HG03159 (cell line): ENCODE data around the gene ALB.
A peak's percentile ranks its signal among the peaks of the same experiment; 100 is the strongest.

Experiments
- ATAC-seq: cut with Tn5 transposase; IDR thresholded peaks from one replicate; pipeline ENCODE4 v1.9.1; 2021; ENCODE audit warnings: mild to moderate bottlenecking, moderate library complexity; ENCODE audit not compliant: unreplicated experiment

Gene ALB

DNA sequence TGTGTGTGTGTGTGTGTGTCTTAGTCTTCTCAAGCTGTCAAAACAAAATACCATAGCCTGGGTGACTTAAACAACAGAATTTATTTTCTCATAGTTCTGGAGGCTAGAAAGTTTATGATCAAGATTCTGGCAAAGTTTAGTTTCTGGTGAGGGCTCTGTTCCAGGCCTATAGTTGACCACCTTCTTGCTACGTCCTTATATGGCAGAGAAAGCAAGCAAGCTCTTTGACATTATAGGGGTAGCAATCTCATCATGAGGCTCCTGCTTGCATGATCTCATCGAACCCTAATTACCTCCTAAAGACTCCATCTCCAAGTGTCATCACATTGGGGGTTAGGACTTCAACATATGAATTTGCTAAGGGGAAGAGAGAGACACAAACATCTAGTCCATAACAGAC lies 25.0 kb downstream of the ALB start:
- ATAC-seq: no peak

DNA sequence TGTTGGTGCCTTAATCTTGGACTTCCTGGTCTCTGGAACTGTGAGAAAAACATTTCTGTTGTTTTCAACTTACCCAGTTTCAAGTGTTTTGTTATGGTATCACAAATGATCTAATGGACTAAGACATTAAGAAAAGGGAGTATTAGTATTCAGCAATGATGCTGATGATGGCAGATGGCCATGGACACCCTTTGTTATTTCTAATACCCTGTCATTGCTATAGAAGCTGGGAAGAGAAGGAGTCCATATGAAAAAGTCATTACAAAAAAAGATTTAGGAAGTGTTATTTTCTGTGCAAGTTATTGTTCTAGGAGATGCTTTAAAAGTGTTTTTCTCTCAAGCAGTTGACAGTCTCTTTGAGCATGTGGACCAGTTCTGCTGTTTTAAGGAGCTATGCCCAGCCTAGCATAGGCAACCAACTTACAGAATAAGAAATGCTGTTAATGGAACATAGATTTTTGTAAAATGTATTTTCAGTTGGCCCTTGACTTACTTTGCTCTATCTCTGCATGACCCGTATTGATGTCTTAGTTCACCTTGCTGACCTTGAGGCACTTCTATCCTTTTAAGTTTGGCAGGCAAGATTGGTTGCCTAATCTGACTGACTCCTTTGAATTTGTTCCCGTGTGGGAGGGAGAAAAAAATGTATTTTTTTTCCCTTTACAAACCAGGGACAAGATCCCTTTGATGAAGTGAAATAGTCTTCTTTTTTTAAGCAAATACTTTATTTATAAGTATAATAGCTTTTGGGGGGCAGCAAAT lies 25.9 kb downstream of the ALB start:
- no peak for ATAC-seq

DNA sequence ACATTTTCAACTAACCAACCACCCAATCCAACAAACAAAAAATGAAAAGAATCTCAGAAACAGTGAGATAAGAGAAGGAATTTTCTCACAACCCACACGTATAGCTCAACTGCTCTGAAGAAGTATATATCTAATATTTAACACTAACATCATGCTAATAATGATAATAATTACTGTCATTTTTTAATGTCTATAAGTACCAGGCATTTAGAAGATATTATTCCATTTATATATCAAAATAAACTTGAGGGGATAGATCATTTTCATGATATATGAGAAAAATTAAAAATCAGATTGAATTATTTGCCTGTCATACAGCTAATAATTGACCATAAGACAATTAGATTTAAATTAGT lies 27.7 kb downstream of the ALB start:
- no peak for ATAC-seq

DNA sequence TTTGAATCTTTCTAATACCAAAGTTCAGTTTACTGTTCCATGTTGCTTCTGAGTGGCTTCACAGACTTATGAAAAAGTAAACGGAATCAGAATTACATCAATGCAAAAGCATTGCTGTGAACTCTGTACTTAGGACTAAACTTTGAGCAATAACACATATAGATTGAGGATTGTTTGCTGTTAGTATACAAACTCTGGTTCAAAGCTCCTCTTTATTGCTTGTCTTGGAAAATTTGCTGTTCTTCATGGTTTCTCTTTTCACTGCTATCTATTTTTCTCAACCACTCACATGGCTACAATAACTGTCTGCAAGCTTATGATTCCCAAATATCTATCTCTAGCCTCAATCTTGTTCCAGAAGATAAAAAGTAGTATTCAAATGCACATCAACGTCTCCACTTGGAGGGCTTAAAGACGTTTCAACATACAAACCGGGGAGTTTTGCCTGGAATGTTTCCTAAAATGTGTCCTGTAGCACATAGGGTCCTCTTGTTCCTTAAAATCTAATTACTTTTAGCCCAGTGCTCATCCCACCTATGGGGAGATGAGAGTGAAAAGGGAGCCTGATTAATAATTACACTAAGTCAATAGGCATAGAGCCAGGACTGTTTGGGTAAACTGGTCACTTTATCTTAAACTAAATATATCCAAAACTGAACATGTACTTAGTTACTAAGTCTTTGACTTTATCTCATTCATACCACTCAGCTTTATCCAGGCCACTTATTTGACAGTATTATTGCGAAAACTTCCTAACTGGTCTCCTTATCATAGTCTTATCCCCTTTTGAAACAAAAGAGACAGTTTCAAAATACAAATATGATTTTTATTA lies 28.3 kb downstream of the ALB start:
- no peak for ATAC-seq

DNA sequence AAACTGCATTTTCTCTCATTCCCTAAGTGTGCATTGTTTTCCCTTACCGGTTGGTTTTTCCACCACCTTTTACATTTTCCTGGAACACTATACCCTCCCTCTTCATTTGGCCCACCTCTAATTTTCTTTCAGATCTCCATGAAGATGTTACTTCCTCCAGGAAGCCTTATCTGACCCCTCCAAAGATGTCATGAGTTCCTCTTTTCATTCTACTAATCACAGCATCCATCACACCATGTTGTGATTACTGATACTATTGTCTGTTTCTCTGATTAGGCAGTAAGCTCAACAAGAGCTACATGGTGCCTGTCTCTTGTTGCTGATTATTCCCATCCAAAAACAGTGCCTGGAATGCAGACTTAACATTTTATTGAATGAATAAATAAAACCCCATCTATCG lies 29.1 kb downstream of the ALB start:
- no peak for ATAC-seq

DNA sequence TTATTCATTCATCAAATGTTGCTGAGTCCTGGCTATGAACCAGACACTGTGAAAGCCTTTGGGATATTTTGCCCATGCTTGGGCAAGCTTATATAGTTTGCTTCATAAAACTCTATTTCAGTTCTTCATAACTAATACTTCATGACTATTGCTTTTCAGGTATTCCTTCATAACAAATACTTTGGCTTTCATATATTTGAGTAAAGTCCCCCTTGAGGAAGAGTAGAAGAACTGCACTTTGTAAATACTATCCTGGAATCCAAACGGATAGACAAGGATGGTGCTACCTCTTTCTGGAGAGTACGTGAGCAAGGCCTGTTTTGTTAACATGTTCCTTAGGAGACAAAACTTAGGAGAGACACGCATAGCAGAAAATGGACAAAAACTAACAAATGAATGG lies 30.2 kb downstream of the ALB start:
- ATAC-seq: peak; percentile 78

DNA sequence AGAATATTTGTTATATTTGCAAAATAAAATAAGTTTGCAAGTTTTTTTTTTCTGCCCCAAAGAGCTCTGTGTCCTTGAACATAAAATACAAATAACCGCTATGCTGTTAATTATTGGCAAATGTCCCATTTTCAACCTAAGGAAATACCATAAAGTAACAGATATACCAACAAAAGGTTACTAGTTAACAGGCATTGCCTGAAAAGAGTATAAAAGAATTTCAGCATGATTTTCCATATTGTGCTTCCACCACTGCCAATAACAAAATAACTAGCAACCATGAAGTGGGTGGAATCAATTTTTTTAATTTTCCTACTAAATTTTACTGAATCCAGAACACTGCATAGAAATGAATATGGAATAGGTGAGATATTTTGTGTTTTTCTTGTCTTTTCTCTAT lies 31.9 kb downstream of the ALB start, which contains the start of gene AFP:
Gene AFP, plus strand, starts transcription at position 238 of the 400 bp plus-strand sequence. Its CDS starts 42 bp downstream, at position 280.
- no peak for ATAC-seq

DNA sequence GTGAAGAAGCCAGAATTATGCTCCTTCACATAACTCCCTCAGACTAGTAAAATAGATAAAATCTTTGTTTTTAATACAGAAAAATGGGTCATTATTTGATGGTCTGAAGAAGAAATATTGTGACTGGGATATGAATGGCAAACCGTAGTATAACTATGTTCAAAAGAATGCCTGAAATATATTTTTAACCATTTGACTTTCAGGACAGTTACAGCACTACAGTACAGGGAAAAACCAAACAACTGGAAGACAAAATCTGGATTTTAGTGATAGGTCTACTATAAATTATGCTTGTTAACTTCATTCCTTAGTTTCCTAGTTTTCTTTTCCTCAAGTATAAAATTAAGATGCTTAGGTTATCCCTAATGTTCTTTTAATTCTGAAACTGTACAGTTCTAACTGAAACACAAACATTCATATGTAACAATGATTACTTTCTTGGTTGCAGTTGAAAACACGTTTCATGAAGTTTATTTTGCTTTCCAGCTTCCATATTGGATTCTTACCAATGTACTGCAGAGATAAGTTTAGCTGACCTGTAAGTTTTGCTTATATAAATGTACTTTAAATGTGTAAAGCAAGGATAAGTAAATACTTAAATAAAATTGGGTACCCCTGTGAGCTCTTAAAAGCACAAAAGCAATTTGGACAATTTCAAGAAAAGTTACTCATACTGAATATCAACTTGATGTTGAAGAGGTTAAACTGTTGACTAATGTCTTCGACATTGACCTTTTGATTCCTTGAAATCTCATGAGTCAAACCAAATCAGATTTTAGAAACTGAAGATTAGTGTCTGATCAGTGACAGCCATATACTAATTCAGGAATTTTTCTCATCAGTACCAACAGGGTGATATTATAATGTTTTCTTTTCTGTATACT lies 32.8 kb downstream of the ALB start:
- no peak for ATAC-seq

DNA sequence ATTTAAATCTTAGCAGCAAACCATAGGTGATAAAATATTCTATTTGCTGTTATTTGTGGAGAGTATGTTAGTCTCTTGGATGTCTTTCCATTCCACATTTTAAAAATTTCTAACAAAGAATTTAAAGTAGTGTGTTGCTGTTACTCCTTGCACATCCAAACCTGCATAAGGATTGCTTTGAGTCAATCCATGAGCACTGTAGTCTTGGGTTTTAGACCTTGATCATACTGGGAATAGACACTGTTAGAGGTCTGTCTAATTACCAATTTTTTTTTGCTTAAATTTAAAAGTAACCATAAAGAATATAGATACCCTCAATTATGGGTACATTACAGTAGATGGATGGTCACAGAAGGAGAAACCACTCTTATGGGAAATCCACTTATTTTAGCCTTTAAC lies 33.5 kb downstream of the ALB start:
- no peak for ATAC-seq

DNA sequence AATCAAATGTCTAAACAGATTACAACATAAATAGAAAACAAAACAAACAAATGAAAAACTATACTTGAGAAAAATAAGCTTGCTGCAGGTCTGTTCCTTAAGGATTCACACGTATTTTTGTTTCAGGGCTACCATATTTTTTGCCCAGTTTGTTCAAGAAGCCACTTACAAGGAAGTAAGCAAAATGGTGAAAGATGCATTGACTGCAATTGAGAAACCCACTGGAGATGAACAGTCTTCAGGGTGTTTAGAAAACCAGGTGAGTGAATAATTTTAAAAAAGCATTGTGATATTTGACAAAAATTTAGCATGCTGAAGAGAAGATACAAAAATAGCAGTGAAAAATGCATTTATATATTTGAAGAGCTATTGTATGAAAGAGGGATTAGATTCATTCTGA lies 34.0 kb downstream of the ALB start:
- no peak for ATAC-seq

DNA sequence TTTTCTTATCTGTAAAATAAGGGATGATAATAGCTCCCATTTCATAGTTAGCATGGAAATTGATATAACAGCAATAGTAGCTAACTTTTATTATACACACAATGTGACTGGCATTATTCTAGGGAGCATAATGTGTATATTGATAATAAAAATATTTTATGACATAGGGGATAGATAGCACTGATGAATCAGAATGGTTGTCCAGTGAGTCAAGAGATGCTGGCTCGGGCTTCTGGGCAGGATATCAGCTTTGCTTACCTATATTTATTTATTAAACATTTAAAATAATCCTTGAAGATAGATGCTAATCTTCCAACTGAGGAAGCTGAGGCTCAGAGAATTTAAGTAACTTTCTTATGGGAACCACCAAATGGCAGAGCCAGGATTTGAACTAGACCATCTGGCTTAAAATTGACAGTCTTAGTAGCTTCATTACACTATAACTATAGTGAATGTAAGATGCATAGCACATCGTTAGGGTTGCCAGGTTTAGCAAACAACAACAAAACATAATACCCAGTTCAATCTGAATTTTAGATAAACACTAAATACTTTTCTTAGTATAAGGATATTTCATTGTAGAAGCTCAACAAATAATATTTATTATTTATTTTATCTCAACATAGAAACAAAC lies 34.6 kb downstream of the ALB start:
- no peak for ATAC-seq

DNA sequence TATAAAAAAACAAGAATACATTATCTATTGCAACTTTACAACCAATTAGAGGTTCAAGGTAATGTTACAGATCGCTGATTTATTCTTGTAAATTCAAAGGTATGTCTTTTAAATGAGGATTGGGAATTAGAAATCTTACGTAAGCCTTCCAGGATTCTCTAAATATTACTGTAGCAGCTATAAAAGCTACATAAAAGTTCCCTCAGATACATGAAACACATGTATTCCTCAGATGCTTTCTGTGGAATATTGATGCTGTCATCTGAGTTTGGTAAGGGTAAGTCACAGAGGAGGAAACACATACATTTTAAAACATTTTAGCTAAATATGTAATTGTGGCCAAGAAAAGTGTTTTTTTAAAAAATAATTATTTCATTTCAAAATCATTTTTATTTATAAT lies 35.4 kb downstream of the ALB start:
- no peak for ATAC-seq

DNA sequence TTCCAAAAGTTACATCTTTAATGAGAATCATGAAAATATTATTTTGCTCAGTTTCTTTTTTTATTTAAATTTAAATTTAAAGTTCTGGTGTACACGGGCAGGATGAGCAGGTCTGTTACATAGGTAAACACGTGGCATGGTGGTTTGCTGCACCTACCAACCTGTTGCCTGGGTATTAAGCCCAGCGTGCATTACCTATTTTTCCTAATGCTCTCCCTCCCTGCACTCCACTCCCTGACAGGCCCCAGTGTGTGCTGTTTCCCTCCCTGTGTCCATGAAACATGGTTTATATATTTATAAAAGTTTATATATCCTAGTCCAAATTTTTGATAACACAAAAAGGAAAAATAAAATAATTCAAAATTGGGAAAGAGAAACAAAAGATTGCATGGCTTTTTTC lies 35.9 kb downstream of the ALB start:
- no peak for ATAC-seq

DNA sequence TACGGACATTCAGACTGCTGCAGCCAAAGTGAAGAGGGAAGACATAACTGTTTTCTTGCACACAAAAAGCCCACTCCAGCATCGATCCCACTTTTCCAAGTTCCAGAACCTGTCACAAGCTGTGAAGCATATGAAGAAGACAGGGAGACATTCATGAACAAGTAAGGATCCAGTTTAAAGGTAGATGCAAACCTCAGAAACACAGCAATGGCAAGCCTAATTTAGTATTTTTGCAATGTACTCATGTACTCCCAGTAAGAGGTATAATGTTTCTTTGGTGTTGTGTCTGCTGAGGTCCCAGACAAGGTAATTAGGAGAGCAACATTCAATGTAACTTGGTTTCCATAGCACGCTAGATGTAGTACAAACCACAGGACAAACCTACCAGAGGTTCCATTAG lies 36.6 kb downstream of the ALB start:
- no peak for ATAC-seq

DNA sequence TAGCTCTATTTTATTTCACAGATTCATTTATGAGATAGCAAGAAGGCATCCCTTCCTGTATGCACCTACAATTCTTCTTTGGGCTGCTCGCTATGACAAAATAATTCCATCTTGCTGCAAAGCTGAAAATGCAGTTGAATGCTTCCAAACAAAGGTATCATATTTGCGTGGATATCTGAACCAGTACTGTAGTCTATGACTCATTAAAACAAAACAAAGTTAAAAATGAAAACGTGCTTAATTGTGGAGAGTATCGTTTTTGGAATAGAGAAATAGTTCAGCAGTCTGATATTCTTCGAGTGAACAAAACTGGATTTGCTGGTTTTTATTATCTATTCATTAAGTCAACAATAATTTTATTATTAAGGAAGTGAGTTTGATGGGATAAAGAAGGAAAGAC lies 38.2 kb downstream of the ALB start:
- ATAC-seq: no peak

DNA sequence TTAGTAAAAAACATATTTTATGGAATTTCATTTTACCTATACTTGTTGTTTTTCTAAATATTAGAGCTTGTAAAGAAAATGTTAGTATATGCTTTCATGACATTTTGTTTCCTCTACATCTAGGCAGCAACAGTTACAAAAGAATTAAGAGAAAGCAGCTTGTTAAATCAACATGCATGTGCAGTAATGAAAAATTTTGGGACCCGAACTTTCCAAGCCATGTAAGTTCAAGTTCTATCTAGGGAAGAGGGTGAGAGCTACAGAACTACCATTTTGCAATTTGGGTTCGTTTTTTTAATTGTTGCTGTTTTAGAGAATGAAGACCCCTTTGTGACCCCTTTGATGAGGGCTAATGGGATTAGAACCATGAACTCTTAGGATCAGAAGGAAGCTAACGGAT lies 39.1 kb downstream of the ALB start:
- no peak for ATAC-seq

DNA sequence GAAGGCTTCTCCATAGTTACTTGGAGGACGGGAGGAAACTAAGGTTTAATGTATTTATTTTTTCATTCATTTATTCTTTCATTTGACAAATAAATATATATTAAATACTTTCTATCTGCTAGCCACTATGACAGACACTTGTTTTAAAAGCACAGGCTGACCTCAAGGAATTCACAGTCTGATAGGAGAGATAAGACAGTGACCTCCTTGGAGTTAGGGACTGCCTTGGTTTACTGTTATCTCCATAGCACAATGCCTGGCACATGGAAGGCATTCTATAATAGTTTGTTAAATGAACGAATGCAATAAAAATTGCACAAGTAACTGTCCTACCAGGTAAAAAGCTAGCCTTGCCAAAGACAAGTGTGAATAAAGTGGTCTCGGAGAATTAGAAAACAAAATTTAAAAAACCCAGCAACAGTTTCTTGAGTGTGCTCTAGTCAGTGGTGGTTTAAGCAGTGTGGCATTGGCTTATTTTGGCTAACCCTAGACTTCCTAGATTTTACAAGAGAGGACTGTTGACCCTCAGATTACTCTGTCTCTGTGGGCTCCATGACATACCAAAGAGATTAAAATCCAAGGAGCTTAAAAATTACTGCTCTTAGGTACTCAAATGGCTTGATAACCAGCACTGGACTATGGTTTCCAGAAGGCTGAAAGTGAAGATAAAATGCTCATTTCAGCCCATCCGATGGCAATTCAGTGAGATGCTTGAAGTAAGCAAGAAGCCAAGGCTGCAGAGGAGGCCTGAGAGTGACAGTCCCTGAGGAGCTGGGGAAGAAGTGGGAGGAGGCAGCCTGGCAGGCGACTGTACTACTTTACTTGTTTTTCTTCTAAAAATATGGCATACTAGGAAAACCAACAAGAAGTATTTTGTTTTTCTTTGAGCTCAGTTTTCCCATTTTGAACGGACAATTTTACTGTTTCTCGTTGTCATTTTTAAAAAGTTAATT lies 41.6 kb downstream of the ALB start:
- ATAC-seq: no peak

DNA sequence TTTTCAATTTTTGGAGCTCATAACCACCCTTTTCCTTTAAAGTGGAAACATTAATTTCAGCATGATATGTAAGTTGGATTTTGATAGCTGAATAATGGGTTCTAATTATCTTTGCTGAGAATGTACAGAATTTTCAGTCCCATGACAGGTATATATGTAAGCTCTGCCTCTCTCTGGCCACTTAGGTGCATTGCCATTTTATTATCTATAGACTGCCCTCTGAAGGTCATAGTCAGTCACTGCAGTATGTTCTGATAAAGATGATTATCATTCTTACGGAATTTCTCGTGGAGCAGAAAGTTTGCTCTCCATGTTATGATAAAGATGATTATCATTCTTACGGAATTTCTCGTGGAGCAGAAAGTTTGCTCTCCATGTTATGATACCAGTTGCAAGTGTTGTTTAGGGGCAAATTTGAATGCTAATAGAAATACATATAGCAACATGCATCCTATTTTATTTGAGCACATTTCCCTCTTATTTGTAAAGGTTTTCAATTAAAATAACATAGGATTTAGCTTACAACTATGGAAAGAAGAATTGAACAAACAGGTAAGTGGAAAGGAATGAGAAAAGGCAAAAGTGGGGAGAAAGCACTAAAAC lies 42.4 kb downstream of the ALB start:
- ATAC-seq: peak; percentile 100

DNA sequence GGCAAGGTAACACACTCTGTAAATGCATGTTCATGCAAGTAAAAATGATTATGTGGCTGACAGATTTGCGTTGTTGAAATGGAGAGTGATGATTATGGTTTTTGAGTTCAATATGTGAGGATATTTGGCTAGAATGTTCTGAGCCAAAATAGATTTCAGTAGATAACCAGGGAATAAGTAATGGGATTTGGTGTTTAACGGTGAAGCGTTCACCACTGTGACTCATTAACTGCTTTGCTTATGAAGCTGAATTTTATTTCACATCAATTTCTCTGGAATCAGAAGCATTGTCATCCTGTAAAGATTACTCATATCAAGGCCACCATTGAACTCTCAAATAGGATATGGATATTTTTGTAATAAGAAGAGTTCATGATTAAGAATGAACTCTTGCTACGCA lies 43.6 kb downstream of the ALB start:
- no peak for ATAC-seq
